A172 (cell line): ENCODE data around the gene NOTCH4. TPM values are rescaled to one million over a fixed set of nuclear protein-coding genes. Genes with fewer than 3 reads are reported as not detected.
A peak's percentile ranks its signal among the peaks of the same experiment; 100 is the strongest.
"Not testable (repeated sequence)": the region's sequence is repeated elsewhere in the genome, so short reads cannot be mapped to it uniquely, and the experiment has no call there.

ENCODE experiments used
- DNase-seq: peaks from one replicate; pipeline ENCODE4 v3.0.0-alpha.2; 2015; ENCODE audit warnings: low spot score
- total RNA-seq: library from RNA; depleted of rRNA; stranded (reverse); fragments of >200 nt; shearing (Covaris generic); gene quantifications from 2 replicates; pipeline ENCODE4 v1.2.3, GENCODE V29; 2014

Gene NOTCH4
- total RNA-seq, 1 experiment from 2014 or later = 0.81 TPM

- DNase-seq = no peak
These were observed 5.7 kb downstream of the NOTCH4 start for GRCh38 chr6:32218167-32218566.

GRCh38 chr6:32216998-32217397 is 6.9 kb downstream of the NOTCH4 start:
- DNase-seq = no peak

- DNase-seq = no peak
These were observed 7.6 kb downstream of the NOTCH4 start for GRCh38 chr6:32216285-32216684.

- no peak for DNase-seq
These were observed 8.2 kb downstream of the NOTCH4 start for GRCh38 chr6:32215617-32216016.

DNA sequence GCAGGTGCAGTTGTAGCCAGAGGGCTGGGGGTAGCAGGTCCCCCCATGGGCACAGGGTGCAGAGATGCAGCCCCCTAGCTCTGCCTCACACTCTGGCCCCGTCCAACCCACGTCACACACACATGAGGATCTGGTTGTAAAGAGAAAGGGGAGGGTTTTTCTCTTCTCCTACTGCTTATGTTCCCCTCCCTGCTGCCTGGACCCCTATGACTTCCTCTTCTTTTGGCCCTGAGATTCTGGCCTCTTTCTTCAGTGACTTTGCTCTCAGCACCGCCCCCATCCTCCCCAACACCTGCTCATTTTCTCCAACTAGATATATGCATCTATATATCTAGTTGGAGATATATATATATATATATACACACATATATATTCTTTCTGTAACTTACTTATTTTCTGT is 9.7 kb downstream of the NOTCH4 start:
- DNase-seq = no peak

- DNase-seq = no peak
These were observed 10.2 kb downstream of the NOTCH4 start for GRCh38 chr6:32213649-32214048.

DNA sequence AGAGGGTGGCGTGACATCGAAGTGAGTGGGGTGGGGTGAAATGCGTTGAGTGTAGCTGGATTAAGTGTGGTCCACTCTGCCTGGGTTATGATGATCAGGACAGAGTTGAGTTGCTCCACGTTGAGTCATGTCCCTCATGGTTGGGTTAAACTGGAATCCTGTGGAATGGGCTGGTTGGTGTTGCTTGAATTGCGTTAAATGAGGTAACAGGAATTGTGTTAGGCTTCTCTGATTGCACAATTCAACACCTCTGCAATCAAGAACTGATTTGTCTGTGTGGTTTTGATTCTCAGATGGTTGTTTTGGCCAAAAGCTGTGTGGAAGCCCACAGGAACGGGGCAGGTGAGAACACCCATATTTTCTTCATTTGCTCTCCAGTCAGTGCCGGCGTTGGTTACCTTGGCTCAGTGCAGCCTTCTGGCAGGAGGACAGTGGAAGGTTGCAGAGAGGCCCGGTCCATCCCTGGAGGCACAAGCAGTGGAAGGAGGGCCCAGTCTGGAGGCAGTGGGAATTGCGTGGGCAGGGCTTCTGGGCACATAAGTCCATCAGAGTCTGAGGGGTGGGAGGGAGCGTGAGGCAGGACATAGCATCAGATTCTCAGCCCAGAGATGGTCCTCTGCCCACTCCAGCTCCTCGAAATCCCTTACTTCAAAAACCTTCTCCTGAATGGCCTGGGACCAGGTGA is 11.6 kb downstream of the NOTCH4 start:
- no peak for DNase-seq

DNA sequence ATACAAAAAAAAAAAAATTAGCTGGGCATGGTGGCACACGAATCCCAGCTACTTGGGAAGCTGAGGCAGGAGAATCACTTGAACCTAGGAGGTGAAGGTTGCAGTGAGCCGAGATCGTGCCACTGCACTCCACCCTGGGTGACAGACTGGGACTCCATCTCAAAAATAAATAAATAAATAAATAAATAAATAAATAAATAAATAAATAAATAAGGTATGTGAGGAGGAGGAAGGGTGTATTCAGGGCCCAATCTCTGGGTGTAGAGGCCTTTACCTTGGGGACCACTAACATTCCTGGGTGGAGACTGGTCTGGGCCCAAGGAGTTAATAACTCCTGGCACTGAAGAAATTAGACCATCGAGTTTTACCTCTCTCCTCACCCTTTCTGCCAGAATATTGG is 12.4 kb downstream of the NOTCH4 start:
- DNase-seq = not testable (repeated sequence)

GRCh38 chr6:32210191-32210601 is 13.7 kb downstream of the NOTCH4 start:
- DNase-seq = no peak

GRCh38 chr6:32208996-32209395 is 14.9 kb downstream of the NOTCH4 start:
- DNase-seq = no peak

DNA sequence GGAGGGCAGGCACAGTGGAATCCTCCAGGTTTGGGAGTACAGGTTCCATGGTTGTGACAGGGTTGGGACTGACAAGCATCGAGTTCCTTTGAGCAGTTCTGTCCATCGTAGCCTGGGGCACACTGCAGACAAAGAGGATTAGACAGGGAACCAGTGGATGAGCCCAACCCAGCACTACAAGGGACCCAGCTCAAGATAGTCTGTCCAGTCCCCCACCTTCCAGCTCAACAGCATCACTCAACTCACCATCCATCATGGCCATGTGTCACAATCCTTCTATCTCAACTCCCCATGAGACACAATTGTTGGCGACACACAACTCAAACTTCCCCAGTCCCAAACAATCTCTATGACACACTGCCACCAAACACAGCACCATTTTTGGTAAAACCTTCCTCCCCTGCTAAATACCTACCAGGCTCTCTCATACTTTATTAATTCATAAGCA is 19.6 kb downstream of the NOTCH4 start:
- DNase-seq = no peak

DNA sequence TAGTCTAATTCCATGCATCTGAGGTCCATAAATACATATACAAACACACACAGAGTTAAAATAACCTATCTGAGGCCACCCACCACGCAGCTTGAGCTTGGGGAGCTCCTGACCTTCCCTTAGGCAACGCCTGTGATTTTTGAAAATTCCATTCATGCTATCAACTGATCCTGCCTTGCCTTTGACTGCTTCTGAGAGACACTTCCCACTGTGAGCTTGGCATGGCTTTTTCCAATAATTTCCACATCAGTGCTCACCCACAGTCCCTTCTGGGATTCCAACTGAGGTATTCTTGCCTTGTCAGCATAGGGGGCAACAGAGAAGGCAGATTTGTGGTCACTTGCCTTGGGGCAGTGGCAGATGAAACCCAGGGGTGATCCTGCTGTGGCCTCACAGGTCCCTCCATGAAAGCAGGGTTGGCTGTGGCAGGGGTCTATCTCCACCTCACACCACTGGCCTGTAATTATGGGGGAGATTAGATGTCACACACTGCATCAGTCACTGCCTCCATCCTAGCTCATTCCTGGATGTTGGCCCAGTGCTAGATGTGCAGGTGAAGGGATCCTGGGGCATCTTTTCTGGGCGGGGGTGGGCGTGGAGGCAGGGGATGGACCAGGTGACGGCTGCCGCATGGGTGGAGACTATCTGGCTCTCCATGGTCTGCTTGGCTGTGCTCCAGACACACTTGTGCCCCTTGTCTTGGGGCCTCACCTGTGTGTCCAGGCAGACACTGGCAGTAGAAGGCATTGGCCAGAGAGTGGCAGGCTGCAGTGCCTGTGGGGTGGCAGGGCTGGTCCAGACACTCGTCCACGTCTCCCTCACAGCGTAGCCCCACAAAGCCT is 20.2 kb downstream of the NOTCH4 start:
- DNase-seq = no peak

GRCh38 chr6:32202186-32202585 is 21.7 kb downstream of the NOTCH4 start:
- DNase-seq = no peak

DNA sequence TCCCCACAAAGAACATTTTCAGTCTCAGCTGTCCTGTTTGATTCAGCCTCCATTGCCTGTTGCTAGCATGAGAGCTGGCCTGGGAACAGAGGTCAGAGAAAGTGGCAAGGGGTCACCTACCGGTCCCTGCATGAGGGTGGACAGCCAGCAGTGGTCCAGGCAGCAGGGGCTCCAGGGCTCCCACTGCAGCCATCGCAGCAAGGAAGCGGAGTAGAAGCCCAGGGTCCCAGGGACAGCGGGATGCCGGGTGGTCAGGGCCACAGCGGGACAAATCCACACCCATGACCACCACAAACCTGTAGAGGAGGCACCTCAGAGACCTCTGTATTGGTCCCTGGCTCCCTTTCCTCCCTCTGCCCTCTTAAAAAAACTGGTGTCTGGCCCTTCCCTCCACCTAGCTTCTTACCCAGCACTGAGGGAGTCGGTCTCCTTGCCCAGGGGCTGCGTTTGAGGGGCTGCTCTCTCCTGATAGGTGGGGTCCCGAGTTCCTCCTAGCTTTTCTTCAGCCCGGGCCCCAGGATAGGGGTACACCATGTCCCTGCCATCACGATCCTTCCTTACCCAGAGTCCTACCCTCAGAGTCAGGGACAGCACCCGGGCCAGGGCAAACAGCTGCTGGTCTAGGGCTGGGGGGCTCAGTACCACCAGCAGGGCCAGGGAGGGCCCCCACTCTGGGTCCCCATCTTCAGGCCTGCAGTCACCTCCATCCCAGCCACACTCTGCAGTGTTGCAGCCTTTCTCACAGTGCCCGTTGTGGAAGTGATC is 23.0 kb downstream of the NOTCH4 start:
- DNase-seq = no peak

GRCh38 chr6:32198866-32199265 is 25.0 kb downstream of the NOTCH4 start:
- no peak for DNase-seq

- DNase-seq = no peak
These were observed 25.5 kb downstream of the NOTCH4 start for GRCh38 chr6:32198345-32198696.

DNA sequence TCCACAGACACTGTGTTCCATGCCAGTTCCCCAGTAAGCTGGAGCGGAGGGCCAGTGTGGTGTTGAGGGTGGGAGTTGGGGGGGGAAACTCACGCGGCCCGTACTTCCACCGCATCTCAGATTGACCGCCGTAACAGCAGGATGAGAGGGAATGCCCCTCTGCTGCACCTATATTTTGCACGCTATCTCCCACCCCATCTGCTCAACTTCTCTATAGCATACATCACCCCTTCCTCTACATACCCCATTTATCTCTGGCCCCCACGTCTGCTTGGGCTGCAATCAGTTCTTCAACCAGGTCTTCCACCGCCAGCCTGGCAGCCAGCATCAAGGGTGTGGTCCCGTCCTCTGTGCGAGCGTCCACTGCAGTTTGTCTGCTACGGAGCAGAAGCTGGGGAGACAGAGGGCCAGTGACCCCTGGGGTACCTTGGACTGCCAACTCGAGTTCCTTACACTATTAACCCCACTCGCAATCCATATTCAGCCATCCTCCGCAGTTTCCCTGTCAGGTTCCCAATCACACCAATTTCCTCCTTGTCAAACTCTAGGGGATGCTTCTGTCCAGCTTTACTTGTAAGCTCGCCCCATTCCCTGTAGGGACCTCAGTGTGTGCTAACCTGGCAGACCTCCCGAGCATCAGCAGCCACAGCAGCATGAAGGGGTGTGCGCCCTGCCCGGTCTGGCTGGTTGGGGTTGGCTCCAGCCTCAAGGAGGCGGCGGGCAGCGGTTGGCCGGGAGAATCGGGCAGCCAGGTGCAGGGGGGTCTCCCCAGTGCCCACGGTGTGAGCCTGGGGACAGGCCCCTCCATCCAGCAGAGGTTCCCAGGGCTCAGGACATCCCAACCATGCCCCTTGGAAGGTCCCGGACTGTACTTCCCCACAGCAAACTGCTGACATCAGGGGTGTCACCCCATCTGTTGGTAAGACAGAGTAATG is 26.9 kb downstream of the NOTCH4 start:
- DNase-seq = no peak

DNA sequence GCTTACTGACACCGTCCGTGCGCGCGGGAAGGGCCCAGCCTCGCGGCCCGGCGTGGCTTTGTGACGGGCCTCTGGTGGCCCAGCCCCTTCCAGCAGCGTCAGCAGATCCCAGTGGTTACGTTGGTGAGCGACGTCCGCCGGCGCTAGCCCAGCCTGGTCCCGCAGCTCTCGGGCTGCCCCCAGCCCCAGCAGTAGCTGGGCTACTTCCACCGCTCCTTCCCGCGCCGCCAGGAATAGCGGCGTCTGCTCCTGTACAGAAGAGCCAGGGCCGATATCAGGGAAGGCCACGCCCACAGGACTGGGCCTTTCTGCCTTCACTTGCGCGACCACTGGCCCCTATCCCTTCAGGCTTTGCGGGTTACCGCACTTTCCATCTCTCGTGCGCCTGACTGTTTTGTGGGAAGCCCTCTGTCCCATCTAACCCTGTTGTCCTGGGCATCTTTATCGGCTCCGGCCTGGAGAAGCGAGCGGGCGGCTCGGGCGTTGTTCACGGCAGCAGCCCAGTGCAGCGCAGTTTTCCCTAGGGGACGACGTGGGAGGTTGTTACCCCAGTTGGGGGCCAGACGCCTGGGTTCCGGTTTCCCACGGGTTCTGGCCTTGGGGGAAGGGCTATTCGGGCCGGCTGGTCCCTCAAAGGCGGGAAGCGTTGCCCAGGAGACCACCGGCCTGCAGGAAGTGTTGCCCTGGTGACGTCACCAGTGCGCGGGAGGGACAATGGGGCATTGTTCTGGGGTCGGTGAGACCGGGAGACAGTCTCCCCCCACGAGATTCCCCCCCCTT is 27.8 kb downstream of the NOTCH4 start:
- DNase-seq = peak; percentile 74

DNA sequence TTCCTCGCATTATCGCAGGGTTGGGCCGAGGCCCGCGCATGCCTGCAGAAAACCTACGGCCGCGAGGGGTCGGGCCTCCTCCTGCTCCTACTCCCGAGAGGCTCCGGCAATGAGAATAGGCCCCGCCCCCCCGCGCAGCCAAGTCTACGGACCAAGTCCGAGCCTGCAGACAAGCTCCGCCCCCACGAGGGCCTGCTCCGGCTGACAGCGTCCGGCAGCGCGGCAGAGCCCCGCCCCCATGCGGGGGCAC is 28.3 kb downstream of the NOTCH4 start:
- DNase-seq = peak; percentile 99

- peak; percentile 59 for DNase-seq
These were observed 28.8 kb downstream of the NOTCH4 start for GRCh38 chr6:32194825-32195651.
